ENCODE data around the gene SUN2. TPM values are rescaled to one million over a fixed set of nuclear protein-coding genes. Genes with fewer than 3 reads are reported as not detected.

SUN2 gene
- total RNA-seq, 2 experiments from 2014 or later = 498 to 500 TPM

GRCh38 chr22:38788021-38788816, 32.4 kb upstream of the SUN2 start:
- H3K36me3 Mint-ChIP-seq (ENCODE audit: low read depth) = no peaks in the 10 kb centered on the region
- no peaks in the 10 kb centered on the region for H3K9me3 Mint-ChIP-seq
- DNase-seq = no peak
- H3K27me3 Mint-ChIP-seq = no peaks in the 10 kb centered on the region
- no peak overlapping the region for H3K27ac Mint-ChIP-seq
- POLR2A ChIA-PET = no interaction called here
- H3K4me3 Mint-ChIP-seq = no peak overlapping the region
- H3K4me1 Mint-ChIP-seq = peaks cover 6% of the 10 kb centered on the region
- CTCF ChIA-PET = interaction anchor here (0.9 kb wide), 1 partner anchor 491 kb away, joined by 5 read pairs; no protein-coding TSS in a partner anchor

DNA sequence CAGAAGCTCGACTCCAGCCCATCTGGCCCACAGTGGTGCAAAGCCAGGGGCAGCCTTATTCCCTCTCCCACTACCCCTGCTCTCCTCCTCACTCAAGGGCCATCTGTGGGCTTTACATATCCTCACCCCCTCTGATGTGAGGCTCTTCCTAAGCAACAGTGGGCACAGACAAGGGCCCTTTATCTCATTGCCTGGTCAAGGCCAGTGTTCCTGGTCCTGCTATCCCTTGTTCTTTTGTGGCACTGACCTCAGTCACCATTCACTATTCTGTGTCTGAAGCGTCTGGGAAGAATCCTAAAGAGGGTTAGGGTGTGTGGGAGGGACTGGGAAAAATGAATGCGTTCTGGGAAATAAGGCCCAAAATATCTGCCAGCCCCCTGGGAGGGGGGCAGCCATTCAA, 30.8 kb upstream of the SUN2 start:
- no peak overlapping the region for H3K27ac Mint-ChIP-seq
- CTCF ChIA-PET = interaction anchor here (0.8 kb wide), 1 partner anchor 17 kb away, joined by 3 read pairs; no protein-coding TSS in a partner anchor
- POLR2A ChIA-PET = no interaction called here

GRCh38 chr22:38784856-38785255, 29.1 kb upstream of the SUN2 start:
- no peak overlapping the region for H3K4me3 Mint-ChIP-seq
- H3K36me3 Mint-ChIP-seq (ENCODE audit: low read depth) = no peaks in the 10 kb centered on the region
- H3K4me1 Mint-ChIP-seq = peaks cover 10% of the 10 kb centered on the region
- H3K27ac Mint-ChIP-seq = no peak overlapping the region
- no peaks in the 10 kb centered on the region for H3K27me3 Mint-ChIP-seq
- ChIA-PET CTCF (no interaction called here), POLR2A (interaction anchor here (0.6 kb wide), 1 partner anchor 880 kb away, joined by 3 read pairs; no protein-coding TSS in a partner anchor)
- no peak for DNase-seq
- H3K9me3 Mint-ChIP-seq = no peaks in the 10 kb centered on the region

More for the DNA sequence above, 30.8 kb upstream of the SUN2 start:
- no peak for DNase-seq
- H3K4me3 Mint-ChIP-seq = no peak overlapping the region
- no peaks in the 10 kb centered on the region for H3K36me3 Mint-ChIP-seq (ENCODE audit: low read depth)
- no peaks in the 10 kb centered on the region for H3K9me3 Mint-ChIP-seq
- H3K4me1 Mint-ChIP-seq = peaks cover 10% of the 10 kb centered on the region
- no peaks in the 10 kb centered on the region for H3K27me3 Mint-ChIP-seq

DNA sequence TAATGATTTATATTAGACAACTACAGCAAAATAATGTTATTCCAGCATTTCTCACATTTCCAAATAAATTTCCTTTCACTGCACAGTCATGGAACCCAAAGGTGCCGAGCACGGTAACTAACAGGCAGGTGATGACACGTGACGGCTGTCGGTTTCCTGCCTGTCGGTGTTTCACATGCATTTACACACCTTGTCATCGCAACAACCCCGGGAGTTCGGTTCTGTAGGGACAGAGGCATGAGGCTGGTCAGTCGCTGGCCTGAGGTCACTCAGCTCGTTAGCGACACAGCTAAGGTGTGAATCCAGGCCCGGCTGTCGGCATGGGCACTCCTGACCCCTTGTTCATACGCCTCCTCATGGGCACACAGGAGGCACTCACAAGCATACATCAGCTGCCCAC, 28.2 kb upstream of the SUN2 start:
- ChIA-PET POLR2A (interaction anchor here (0.6 kb wide), 1 partner anchor 880 kb away, joined by 3 read pairs; no protein-coding TSS in a partner anchor), CTCF (interaction anchor here (1.8 kb wide), 1 partner anchor 18 kb away, joined by 4 read pairs; no protein-coding TSS in a partner anchor)
- Mint-ChIP-seq H3K27me3 (no peaks in the 10 kb centered on the region), H3K4me1 (peaks cover 10% of the 10 kb centered on the region), H3K9me3 (no peaks in the 10 kb centered on the region), H3K4me3 (no peak overlapping the region), H3K27ac (no peak overlapping the region), H3K36me3 (ENCODE audit: low read depth) (no peaks in the 10 kb centered on the region)
- DNase-seq = no peak

- H3K27me3 Mint-ChIP-seq = no peaks in the 10 kb centered on the region
- no peaks in the 10 kb centered on the region for H3K36me3 Mint-ChIP-seq (ENCODE audit: low read depth)
- no peak overlapping the region for H3K4me3 Mint-ChIP-seq
- ChIA-PET POLR2A (no interaction called here), CTCF (interaction anchor here (1.8 kb wide), 1 partner anchor 17 kb away, joined by 4 read pairs; no protein-coding TSS in a partner anchor)
- no peak overlapping the region for H3K27ac Mint-ChIP-seq
- peaks cover 10% of the 10 kb centered on the region for H3K4me1 Mint-ChIP-seq
- H3K9me3 Mint-ChIP-seq = no peaks in the 10 kb centered on the region
- no peak for DNase-seq
Observed at GRCh38 chr22:38783095-38783615, 27.4 kb upstream of the SUN2 start.

GRCh38 chr22:38782402-38783094, 26.8 kb upstream of the SUN2 start:
- Mint-ChIP-seq H3K9me3 (no peaks in the 10 kb centered on the region), H3K4me3 (no peak overlapping the region), H3K27ac (no peak overlapping the region), H3K36me3 (ENCODE audit: low read depth) (no peaks in the 10 kb centered on the region), H3K4me1 (peaks cover 10% of the 10 kb centered on the region), H3K27me3 (no peaks in the 10 kb centered on the region)
- POLR2A ChIA-PET = no interaction called here
- no peak for DNase-seq
- CTCF ChIA-PET = interaction anchor here (1.4 to 1.9 kb wide), 3 partner anchors 13 to 17 kb away, joined by 3 to 7 read pairs (median 4); no protein-coding TSS in a partner anchor

GRCh38 chr22:38781033-38781432, 25.2 kb upstream of the SUN2 start:
- Mint-ChIP-seq H3K4me1 (peaks cover 10% of the 10 kb centered on the region), H3K27ac (no peak overlapping the region), H3K36me3 (ENCODE audit: low read depth) (no peaks in the 10 kb centered on the region), H3K27me3 (no peaks in the 10 kb centered on the region), H3K9me3 (no peaks in the 10 kb centered on the region), H3K4me3 (no peak overlapping the region)
- no peak for DNase-seq
- ChIA-PET CTCF (interaction anchor here (1.9 kb wide), 1 partner anchor 12 kb away, joined by 7 read pairs; no protein-coding TSS in a partner anchor), POLR2A (no interaction called here)

DNA sequence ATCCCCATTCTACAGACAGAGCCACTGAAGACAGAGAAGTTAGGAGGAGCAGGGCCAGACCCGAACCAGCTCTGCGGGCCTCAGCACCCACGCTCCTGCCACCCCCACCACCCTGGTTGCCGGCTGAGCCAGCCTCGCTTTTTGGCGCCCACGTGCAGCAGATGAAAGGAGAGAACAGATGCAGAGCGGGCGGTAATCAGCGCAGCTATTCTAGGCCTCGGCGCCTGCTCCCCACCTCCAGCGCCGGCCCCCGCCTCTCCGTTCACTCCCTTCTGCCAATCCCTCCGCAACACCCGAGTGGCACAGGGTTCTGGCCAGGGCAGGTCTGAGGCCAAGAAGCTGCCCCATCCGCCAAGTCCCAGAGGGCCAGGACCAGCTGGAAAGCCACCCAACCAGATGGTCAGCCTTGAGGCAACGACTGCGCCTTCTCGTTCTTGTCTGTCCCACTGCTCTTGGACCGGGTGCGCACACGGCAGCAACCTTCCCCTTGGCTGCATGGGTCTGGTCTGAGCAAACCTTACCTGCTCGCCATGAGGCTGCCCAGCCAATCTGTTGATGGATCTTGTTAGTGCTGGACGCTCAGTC, 21.4 kb upstream of the SUN2 start:
- Mint-ChIP-seq H3K27ac (no peak overlapping the region), H3K36me3 (ENCODE audit: low read depth) (no peaks in the 10 kb centered on the region), H3K4me3 (no peak overlapping the region), H3K4me1 (peaks cover 7% of the 10 kb centered on the region), H3K9me3 (no peaks in the 10 kb centered on the region), H3K27me3 (no peaks in the 10 kb centered on the region)
- ChIA-PET CTCF (no interaction called here), POLR2A (no interaction called here)
- DNase-seq = no peak

DNA sequence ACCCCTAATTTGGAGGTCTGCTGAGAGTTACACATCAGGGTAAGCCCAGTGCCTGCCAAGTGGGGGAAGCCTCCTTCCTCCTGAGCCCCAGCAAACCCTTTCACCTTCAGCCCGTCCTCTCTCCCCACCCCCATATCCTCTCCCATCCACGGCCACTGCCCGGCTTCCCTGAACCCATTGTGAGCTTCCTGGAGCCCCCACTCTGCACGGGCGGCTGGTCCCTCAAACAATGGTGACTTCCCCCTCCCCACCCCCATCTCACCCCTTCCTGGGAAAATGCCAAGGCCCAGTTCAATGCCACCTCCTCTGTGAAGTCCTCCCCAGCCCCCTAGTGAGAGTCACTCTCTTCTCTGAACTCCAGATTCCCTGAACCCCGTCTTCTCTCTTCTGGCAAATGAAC, 20.3 kb upstream of the SUN2 start:
- peaks cover 6% of the 10 kb centered on the region for H3K4me1 Mint-ChIP-seq
- ChIA-PET POLR2A (no interaction called here), CTCF (interaction anchor here (1.4 kb wide), 1 partner anchor 10 kb away, joined by 4 read pairs; no protein-coding TSS in a partner anchor)
- no peak for DNase-seq
- no peaks in the 10 kb centered on the region for H3K36me3 Mint-ChIP-seq (ENCODE audit: low read depth)
- H3K27me3 Mint-ChIP-seq = no peaks in the 10 kb centered on the region
- H3K27ac Mint-ChIP-seq = no peak overlapping the region
- H3K4me3 Mint-ChIP-seq = no peak overlapping the region
- H3K9me3 Mint-ChIP-seq = no peaks in the 10 kb centered on the region

GRCh38 chr22:38775656-38776055, 19.9 kb upstream of the SUN2 start:
- POLR2A ChIA-PET = no interaction called here
- Mint-ChIP-seq H3K9me3 (no peaks in the 10 kb centered on the region), H3K4me1 (peaks cover 6% of the 10 kb centered on the region), H3K27ac (no peak overlapping the region), H3K27me3 (no peaks in the 10 kb centered on the region), H3K4me3 (no peak overlapping the region), H3K36me3 (ENCODE audit: low read depth) (no peaks in the 10 kb centered on the region)
- DNase-seq = no peak
- CTCF ChIA-PET = interaction anchor here (1.4 kb wide), 1 partner anchor 10 kb away, joined by 4 read pairs; no protein-coding TSS in a partner anchor

DNA sequence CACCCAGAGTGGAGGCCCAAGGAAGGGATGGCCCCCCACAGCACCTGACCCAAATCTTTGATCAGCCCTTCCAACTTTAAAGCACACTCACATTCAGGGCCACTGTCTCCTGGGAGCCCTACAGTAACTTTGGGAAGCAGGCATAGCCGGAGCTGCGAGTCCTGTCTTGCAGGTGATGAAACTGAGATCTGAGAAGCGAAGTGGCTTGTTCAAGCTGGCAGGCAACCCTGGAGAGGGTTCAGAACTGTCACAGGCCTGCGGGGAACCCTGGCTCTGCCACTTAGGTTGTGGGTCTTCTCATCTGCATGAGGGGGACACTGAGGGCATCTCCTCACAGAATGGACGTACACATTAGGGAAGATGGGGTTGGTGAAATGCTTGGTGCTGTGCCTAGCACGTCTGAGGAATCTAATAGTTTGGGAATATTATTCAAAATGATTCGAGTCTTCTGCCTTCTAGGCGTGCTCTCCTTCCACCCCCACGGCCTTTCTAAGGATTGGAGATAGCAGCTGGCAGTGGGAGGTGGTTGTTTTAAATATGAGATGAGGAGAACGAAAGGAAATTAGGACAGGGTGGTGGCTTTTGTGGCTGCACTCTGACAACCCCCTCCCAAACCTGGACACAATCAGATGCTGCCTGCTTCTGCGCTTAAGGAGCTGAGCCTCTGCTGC, 18.8 kb upstream of the SUN2 start:
- DNase-seq = no peak
- Mint-ChIP-seq H3K27me3 (no peaks in the 10 kb centered on the region), H3K4me3 (no peak overlapping the region), H3K36me3 (ENCODE audit: low read depth) (no peaks in the 10 kb centered on the region), H3K9me3 (no peaks in the 10 kb centered on the region), H3K27ac (no peak overlapping the region), H3K4me1 (peaks cover 6% of the 10 kb centered on the region)
- ChIA-PET CTCF (interaction anchor here (1.4 kb wide), 1 partner anchor 9 kb away, joined by 4 read pairs; no protein-coding TSS in a partner anchor), POLR2A (interaction anchor here (1.1 kb wide), 1 partner anchor 31 kb away, joined by 3 read pairs; no protein-coding TSS in a partner anchor)

DNA sequence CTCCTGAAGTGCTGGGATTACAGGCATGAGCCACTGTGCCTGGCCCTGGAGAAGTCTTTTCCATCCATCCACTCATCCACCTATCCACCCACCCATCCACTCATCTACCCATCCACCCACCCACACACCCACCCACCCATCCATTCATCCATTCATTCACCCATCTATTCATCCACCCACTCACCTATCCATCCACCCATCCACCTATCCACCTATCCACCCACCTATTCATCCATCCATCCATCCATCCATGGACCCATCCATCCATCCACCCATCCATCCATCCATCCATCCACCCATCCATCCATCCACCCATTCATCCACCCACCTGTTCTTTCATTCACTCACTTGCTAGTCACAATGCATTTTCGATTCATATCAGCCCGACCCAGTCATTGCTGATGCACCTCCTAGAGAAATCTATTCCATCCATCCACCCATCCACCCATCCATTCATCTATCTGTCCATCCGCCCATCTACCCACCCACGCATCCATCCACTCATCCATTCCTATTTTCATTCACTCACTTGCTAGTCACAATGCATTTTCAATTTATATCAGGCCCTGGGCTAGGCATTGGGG, 17.7 kb upstream of the SUN2 start:
- no peak overlapping the region for H3K4me3 Mint-ChIP-seq
- POLR2A ChIA-PET = no interaction called here
- no peaks in the 10 kb centered on the region for H3K36me3 Mint-ChIP-seq (ENCODE audit: low read depth)
- DNase-seq = no peak
- peaks cover 8% of the 10 kb centered on the region for H3K4me1 Mint-ChIP-seq
- H3K9me3 Mint-ChIP-seq = no peaks in the 10 kb centered on the region
- no peak overlapping the region for H3K27ac Mint-ChIP-seq
- CTCF ChIA-PET = no interaction called here
- H3K27me3 Mint-ChIP-seq = no peaks in the 10 kb centered on the region
